DOHH2 (cell line): Measurements from ENCODE around the gene PDGFD.

Experiments used
- H3F3A ChIP-seq: fragments of 200-600 bp; sonication (generic), shearing (Covaris generic); 2 replicates; pipeline ENCODE4 v1.6.0; 2016; ENCODE audit warnings: antibody characterized with exemption, mild to moderate bottlenecking; ENCODE audit not compliant: control insufficient read depth, insufficient read depth
- H3K27ac ChIP-seq: fragments of 200-600 bp; sonication (generic); 2 replicates; pipeline ENCODE4 v1.5.1; 2014; ENCODE audit warnings: low read depth, mild to moderate bottlenecking, low read length, moderate library complexity
- H3K27me3 ChIP-seq: fragments of 200-600 bp; sonication (generic); 2 replicates; pipeline ENCODE4 v1.6.1; 2014; ENCODE audit warnings: mild to moderate bottlenecking, low read length, mixed read lengths; ENCODE audit not compliant: control insufficient read depth
- H3K36me3 ChIP-seq: fragments of 200-600 bp; sonication (generic); 2 replicates; pipeline ENCODE4 v1.6.1; 2014; ENCODE audit warnings: mild to moderate bottlenecking, low read length, moderate library complexity, mixed read lengths; ENCODE audit not compliant: control insufficient read depth
- H3K4me1 ChIP-seq: fragments of 200-600 bp; sonication (generic); 2 replicates; pipeline ENCODE4 v1.6.1; 2014; ENCODE audit warnings: mild to moderate bottlenecking, low read length, mixed read lengths; ENCODE audit not compliant: control insufficient read depth
- H3K4me2 ChIP-seq: fragments of 200-600 bp; sonication (generic); 2 replicates; pipeline ENCODE4 v1.6.0; 2014; ENCODE audit warnings: mild to moderate bottlenecking, low read length, moderate library complexity
- H3K4me3 ChIP-seq: fragments of 200-600 bp; sonication (generic); 2 replicates; pipeline ENCODE4 v1.5.1; 2014; ENCODE audit warnings: mild to moderate bottlenecking, low read length, mixed read lengths
- H3K79me2 ChIP-seq: fragments of 200-600 bp; sonication (generic); 2 replicates; pipeline ENCODE4 v1.6.1; 2014; ENCODE audit warnings: mild to moderate bottlenecking, low read length, mixed read lengths; ENCODE audit not compliant: control insufficient read depth
- H3K9me2 ChIP-seq: fragments of 200-600 bp; sonication (generic); replicated peaks from 2 replicates; pipeline ENCODE4 v1.6.1; 2014; ENCODE audit warnings: mild to moderate bottlenecking, low read length, mixed read lengths; ENCODE audit not compliant: control insufficient read depth
- H3K9me3 ChIP-seq: fragments of 200-600 bp; sonication (generic); 2 replicates; pipeline ENCODE4 v1.6.1; 2014; ENCODE audit warnings: antibody characterized with exemption, low read length, mixed read lengths; ENCODE audit not compliant: control insufficient read depth, insufficient read depth
- H4K20me1 ChIP-seq: fragments of 200-600 bp; sonication (generic); 2 replicates; pipeline ENCODE4 v1.6.0; 2014; ENCODE audit warnings: low read depth, mild to moderate bottlenecking, antibody characterized with exemption, low read length, moderate library complexity; ENCODE audit not compliant: control insufficient read depth, insufficient read depth
- EZH2phosphoT487 ChIP-seq: fragments of 200-600 bp; sonication (generic); IDR thresholded peaks from 2 replicates; pipeline ENCODE4 v1.6.1; 2017; ENCODE audit warnings: borderline replicate concordance, mild to moderate bottlenecking, antibody characterized with exemption, low read length, moderate library complexity, mixed read lengths
- TF ChIP-seq, protein P1 (sequence below): fragments of 200-600 bp; sonication (generic); IDR thresholded peaks from one replicate; pipeline ENCODE4 v1.5.1; 2014; ENCODE audit warnings: antibody characterized with exemption, mild to moderate bottlenecking, low read depth, low read length; ENCODE audit not compliant: poor library complexity, severe bottlenecking

PDGFD gene

GRCh38 chr11:104096900-104097299 lies 67.0 kb downstream of the PDGFD start:
- Histone ChIP-seq H3K4me3 (no peak overlapping the region), H3K79me2 (peaks cover 4% of the 10 kb centered on the region), H3K27ac (no peak overlapping the region), H3K4me1 (no peaks in the 10 kb centered on the region), H3K9me3 (no peaks in the 10 kb centered on the region), H3K9me2 (no peaks in the 10 kb centered on the region), H3K36me3 (no peaks in the 10 kb centered on the region), H3K4me2 (no peak overlapping the region), H4K20me1 (no peaks in the 10 kb centered on the region), H3F3A (no peaks in the 10 kb centered on the region), H3K27me3 (no peaks in the 10 kb centered on the region)
- TF ChIP-seq EZH2phosphoT487, result no peak
- TF ChIP-seq, protein P1, sequence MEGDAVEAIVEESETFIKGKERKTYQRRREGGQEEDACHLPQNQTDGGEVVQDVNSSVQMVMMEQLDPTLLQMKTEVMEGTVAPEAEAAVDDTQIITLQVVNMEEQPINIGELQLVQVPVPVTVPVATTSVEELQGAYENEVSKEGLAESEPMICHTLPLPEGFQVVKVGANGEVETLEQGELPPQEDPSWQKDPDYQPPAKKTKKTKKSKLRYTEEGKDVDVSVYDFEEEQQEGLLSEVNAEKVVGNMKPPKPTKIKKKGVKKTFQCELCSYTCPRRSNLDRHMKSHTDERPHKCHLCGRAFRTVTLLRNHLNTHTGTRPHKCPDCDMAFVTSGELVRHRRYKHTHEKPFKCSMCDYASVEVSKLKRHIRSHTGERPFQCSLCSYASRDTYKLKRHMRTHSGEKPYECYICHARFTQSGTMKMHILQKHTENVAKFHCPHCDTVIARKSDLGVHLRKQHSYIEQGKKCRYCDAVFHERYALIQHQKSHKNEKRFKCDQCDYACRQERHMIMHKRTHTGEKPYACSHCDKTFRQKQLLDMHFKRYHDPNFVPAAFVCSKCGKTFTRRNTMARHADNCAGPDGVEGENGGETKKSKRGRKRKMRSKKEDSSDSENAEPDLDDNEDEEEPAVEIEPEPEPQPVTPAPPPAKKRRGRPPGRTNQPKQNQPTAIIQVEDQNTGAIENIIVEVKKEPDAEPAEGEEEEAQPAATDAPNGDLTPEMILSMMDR, result no peak

DNA sequence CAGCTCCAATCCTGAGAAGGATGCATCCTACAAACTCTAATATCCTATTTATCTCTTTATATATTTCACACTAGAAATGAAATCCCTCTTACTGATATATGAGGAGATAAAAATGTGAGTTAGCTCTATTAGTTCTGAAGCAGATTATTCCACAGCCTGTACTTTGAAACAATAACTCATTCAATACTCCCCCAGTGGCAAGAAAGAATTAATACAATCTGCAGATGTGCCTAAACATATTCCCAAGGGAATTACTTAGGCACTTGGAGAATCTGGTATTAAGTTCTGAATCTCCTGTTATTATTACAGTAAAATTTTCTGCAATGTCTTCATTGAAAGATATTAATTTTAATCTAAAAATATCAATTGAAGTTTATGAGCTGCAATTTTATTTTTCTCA lies 68.2 kb downstream of the PDGFD start:
- Histone ChIP-seq H3K9me2 (no peaks in the 10 kb centered on the region), H3K36me3 (no peaks in the 10 kb centered on the region), H3K79me2 (peaks cover 4% of the 10 kb centered on the region), H3K27me3 (no peaks in the 10 kb centered on the region), H3K4me2 (no peak overlapping the region), H4K20me1 (no peaks in the 10 kb centered on the region), H3K4me3 (no peak overlapping the region), H3K27ac (no peak overlapping the region), H3K9me3 (no peaks in the 10 kb centered on the region), H3K4me1 (no peaks in the 10 kb centered on the region), H3F3A (no peaks in the 10 kb centered on the region)
- no peak for TF ChIP-seq EZH2phosphoT487
- TF ChIP-seq, protein P1, result no peak

GRCh38 chr11:104094576-104094975 lies 69.4 kb downstream of the PDGFD start:
- Histone ChIP-seq H3K27me3 (no peaks in the 10 kb centered on the region), H3K4me2 (no peak overlapping the region), H3K9me2 (no peaks in the 10 kb centered on the region), H3K4me1 (peaks cover 3% of the 10 kb centered on the region), H3F3A (no peaks in the 10 kb centered on the region), H3K4me3 (no peak overlapping the region), H3K36me3 (no peaks in the 10 kb centered on the region), H3K27ac (no peak overlapping the region), H3K9me3 (no peaks in the 10 kb centered on the region), H3K79me2 (no peaks in the 10 kb centered on the region), H4K20me1 (no peaks in the 10 kb centered on the region)
- TF ChIP-seq EZH2phosphoT487, result no peak
- TF ChIP-seq, protein P1, result no peak
